HG02759 (cell line): Measurements from ENCODE around the gene F5.

Source experiments
- ATAC-seq: cut with Tn5 transposase; IDR thresholded peaks from one replicate; pipeline ENCODE4 v1.9.1; 2021; ENCODE audit warnings: mild to moderate bottlenecking, moderate library complexity; ENCODE audit not compliant: unreplicated experiment

Gene F5

GRCh38 chr1:169484101-169484500 is 102.2 kb downstream of the F5 start:
- no peak for ATAC-seq

GRCh38 chr1:169483500-169483966 is 102.7 kb downstream of the F5 start:
- ATAC-seq = no peak

GRCh38 chr1:169479363-169480066 is 106.8 kb downstream of the F5 start:
- no peak for ATAC-seq

- ATAC-seq = no peak
Observed at GRCh38 chr1:169478094-169478672, 108.1 kb downstream of the F5 start.

- ATAC-seq = no peak
Observed at GRCh38 chr1:169475806-169476387, 110.4 kb downstream of the F5 start.

GRCh38 chr1:169474302-169474995 is 111.8 kb downstream of the F5 start:
- ATAC-seq = no peak

GRCh38 chr1:169473347-169473746 is 112.9 kb downstream of the F5 start:
- no peak for ATAC-seq

GRCh38 chr1:169472738-169473137 is 113.5 kb downstream of the F5 start:
- no peak for ATAC-seq

GRCh38 chr1:169468982-169469381 is 117.3 kb downstream of the F5 start:
- ATAC-seq = no peak

- no peak for ATAC-seq
Observed at GRCh38 chr1:169466259-169467230, 119.7 kb downstream of the F5 start.

GRCh38 chr1:169465281-169465680 is 121.0 kb downstream of the F5 start:
- no peak for ATAC-seq
